Heart left ventricle (tissue), 13 donors: ENCODE results near the gene STPG2.

Experiments used
- POLR2A ChIP-seq, 2 donors: fragments of 450-650 bp; IDR thresholded peaks; one replicate each; pipeline ENCODE4 v1.6.1; 2017; ENCODE audit warnings: antibody characterized with exemption in 2 of 2, mild to moderate bottlenecking in 2 of 2, moderate library complexity in 2 of 2
- TF ChIP-seq, protein P1 (sequence below), 12 donors: fragments of 200-600 bp; sonication (generic) in 4 of 12; IDR thresholded peaks; one replicate each; pipeline versions ENCODE4 v1.5.0 to v1.8.0; 2018 to 2022; ENCODE audit warnings: antibody characterized with exemption in 12 of 12, mild to moderate bottlenecking in 5 of 12
- donor health status: ischemic (EF 13 %, LVEDD 7.1; RV severe dilation, severe dysfunction).
- donor health status: DM: no; HTN: yes; CAD: no.
- donor health status: DM: no; HTN: no; CAD: no.
- donor health status: ischemic (EF 25% LVEDD 6.9; RV normal size, moderate dysfunction).
- donor health status: ischemic (EF 25% LVEDD 5.7; RV mildly dilated, moderate dysfunction).
- donor health status: ischemic (EF 35%, LVEDD 5.7; RV mildly dilated, moderate dysfunction).
- donor health status: nonischemic (EF 11% LVEDD 7.7; RV severe dilation, severe dysfunction).
- donor health status: DM: yes; HTN: yes; CAD: no.
- donor health status: PGD.
- donor health status: ischemic (EF 29% LVEDD 5.4; RV normal size, mild dysfunction).
- donor health status: nonischemic (EF 23%, LVEDD 6.1; RV moderate dilation, normal function).

DNA sequence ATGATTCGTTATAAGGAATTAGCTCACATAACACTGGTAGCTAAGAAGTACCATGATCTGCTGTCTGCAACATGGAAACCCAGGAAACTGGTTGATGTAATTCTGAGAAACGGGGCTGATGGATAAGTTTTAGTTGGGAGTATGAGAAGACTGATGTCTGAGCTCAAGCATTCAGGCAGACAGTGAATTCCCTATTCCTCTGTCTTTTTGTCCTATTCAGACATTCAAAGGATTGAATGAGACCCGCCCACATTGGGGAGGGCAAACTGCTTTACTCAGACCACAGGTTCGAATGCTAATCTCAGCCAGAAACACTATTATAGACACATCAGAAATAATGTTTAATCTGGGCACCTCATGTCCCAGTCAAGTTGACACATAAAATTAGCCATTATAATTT, 515.5 kb downstream of the STPG2 start:
- TF ChIP-seq, protein P1, sequence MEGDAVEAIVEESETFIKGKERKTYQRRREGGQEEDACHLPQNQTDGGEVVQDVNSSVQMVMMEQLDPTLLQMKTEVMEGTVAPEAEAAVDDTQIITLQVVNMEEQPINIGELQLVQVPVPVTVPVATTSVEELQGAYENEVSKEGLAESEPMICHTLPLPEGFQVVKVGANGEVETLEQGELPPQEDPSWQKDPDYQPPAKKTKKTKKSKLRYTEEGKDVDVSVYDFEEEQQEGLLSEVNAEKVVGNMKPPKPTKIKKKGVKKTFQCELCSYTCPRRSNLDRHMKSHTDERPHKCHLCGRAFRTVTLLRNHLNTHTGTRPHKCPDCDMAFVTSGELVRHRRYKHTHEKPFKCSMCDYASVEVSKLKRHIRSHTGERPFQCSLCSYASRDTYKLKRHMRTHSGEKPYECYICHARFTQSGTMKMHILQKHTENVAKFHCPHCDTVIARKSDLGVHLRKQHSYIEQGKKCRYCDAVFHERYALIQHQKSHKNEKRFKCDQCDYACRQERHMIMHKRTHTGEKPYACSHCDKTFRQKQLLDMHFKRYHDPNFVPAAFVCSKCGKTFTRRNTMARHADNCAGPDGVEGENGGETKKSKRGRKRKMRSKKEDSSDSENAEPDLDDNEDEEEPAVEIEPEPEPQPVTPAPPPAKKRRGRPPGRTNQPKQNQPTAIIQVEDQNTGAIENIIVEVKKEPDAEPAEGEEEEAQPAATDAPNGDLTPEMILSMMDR (IDR thresholded peaks at IDR 0.05): no peak
- no peak for TF ChIP-seq POLR2A (IDR thresholded peaks at IDR 0.05)
